Omental fat pad (tissue), 4 donors: ENCODE measurements around the gene PLEKHH1. TPM values are rescaled to one million over a fixed set of nuclear protein-coding genes. Genes with fewer than 3 reads are reported as not detected.

Experiments used
- ATAC-seq: fragments of 150-250 bp; one replicate; pipeline ENCODE4 v1.9.1; 2016; ENCODE audit warnings: mild to moderate bottlenecking, moderate library complexity; ENCODE audit not compliant: low FRiP score
- DNase-seq: peaks from one replicate; pipeline ENCODE4 v3.0.0-alpha.2; 2019; ENCODE audit warnings: low spot score
- total RNA-seq, 4 donors: library from RNA; depleted of rRNA; stranded (reverse); fragments of >200 nt; gene quantifications; one replicate each; pipeline ENCODE4 v1.1.0, GENCODE V29; 2016
- TF ChIP-seq, protein P1 (sequence below), 3 donors: fragments of 450-650 bp; IDR thresholded peaks; one replicate each; pipeline ENCODE4 v1.5.1; 2016 to 2017; ENCODE audit warnings: antibody characterized with exemption in 3 of 3, mild to moderate bottlenecking in 3 of 3, moderate library complexity in 2 of 3

The PLEKHH1 gene
- total RNA-seq, 4 donors from 2014 or later = 1.7 to 7.5 (median 5.5) TPM

DNA sequence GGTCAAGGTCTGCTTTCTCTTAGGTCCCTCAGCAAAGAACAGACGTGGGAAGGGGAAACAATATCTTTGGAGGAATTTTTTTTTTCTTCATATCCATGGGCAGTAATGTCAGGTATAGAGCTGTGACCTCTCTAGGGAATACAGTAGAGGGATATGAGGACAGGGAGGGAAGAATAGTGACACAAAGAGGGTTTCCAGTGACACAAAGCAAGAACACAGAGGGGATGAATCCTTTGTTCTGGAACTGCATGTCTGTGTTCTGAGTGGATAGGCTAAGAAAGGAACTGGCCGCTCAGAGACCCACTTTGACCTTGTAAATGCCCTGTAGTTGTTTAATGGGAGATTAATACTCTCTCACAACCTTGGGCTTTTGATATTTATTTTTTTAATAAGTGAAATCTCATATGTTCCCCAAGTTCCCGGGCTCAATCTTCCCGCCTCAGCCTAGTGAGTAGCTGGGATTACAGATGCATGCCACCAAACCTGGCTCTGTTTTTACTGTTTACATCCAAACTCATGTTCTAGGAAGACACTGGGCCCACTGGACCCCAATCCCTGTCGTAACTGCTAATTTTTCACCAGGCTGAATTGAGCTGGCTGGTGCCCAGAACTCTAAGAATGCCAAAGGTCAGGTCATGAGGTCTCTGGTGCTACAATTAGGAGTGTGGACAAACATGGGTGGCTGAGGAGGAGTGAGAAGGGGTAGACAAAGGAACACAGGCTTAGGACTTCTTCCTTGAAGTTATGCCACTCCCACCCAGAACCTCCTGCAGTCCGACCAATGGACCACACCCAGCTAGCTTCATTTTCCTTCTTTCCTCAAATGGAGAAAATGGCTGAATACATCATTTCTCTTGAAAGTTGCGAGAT, 9.1 kb upstream of the PLEKHH1 start:
- no peak for DNase-seq
- TF ChIP-seq, protein P1, sequence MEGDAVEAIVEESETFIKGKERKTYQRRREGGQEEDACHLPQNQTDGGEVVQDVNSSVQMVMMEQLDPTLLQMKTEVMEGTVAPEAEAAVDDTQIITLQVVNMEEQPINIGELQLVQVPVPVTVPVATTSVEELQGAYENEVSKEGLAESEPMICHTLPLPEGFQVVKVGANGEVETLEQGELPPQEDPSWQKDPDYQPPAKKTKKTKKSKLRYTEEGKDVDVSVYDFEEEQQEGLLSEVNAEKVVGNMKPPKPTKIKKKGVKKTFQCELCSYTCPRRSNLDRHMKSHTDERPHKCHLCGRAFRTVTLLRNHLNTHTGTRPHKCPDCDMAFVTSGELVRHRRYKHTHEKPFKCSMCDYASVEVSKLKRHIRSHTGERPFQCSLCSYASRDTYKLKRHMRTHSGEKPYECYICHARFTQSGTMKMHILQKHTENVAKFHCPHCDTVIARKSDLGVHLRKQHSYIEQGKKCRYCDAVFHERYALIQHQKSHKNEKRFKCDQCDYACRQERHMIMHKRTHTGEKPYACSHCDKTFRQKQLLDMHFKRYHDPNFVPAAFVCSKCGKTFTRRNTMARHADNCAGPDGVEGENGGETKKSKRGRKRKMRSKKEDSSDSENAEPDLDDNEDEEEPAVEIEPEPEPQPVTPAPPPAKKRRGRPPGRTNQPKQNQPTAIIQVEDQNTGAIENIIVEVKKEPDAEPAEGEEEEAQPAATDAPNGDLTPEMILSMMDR (IDR thresholded peaks at IDR 0.05) = no peak
- no peak for ATAC-seq

DNA sequence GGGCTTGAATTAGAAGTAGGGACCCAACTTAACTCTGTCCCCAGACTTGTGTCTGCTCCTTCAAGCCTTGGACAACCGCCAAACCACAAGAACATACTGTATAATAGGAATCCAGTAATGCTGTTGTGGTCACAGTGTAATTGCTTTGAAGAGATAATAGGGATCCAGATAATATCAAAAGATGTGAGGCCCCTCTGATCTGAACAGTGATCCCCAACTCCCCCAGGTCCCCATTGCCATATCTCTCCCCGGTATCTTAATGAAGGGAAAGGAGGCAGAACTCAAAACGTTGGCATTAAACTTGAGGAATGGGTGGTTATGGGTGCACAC, 8.5 kb upstream of the PLEKHH1 start:
- no peak for ATAC-seq
- DNase-seq = no peak
- TF ChIP-seq, protein P1 (IDR thresholded peaks at IDR 0.05) = no peak

DNA sequence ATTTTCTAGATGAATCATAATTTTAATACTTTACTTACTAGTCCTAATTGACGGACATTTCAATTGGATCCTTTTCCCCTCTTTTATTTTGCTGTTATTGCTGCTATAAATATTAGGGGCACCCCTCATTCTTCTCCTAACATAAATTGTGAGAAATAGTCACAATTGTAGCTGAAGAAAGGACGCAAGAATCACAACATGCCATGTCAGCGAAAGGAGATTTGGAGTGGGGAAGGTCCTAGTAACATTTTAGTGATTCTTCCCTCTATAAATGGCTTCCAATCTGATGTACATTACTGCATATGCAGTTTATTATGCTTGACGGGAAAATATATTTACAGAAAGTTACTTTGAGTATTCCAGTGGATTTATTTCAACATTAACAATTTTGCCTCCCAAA, 7.7 kb upstream of the PLEKHH1 start:
- no peak for DNase-seq
- TF ChIP-seq, protein P1 (IDR thresholded peaks at IDR 0.05) = no peak
- no peak for ATAC-seq

GRCh38 chr14:67526181-67526580, 6.9 kb upstream of the PLEKHH1 start:
- no peak for DNase-seq
- TF ChIP-seq, protein P1 (IDR thresholded peaks at IDR 0.05) = no peak
- ATAC-seq = no peak

GRCh38 chr14:67526676-67527459, 6.2 kb upstream of the PLEKHH1 start:
- ATAC-seq = peak; percentile 56
- TF ChIP-seq, protein P1 (IDR thresholded peaks at IDR 0.05) = no peak
- DNase-seq = no peak

DNA sequence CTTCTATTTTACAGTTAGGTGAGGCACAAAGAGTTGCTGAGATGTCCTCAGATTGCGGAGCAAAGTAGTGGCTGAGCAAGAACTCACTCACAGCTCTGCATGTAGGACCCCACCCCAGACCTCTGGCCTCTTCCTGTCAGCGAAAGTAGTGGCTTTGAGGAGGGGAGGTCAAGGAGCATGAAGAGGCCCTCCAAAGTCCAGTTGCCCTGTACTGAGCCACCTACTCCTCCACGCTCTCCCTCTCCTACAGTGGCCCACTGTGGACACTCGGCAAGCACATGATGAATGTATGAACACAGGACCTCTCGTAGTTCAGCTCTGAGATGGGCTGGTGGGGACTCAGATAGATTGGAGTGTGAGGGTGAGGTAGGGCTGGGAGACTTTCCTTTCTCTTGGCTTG, 5.3 kb upstream of the PLEKHH1 start:
- no peak for ATAC-seq
- DNase-seq = no peak
- TF ChIP-seq, protein P1 (IDR thresholded peaks at IDR 0.05) = no peak
